Stomach (tissue), 9 donors: ENCODE measurements around the gene LLCFC1. TPM values are rescaled to one million over a fixed set of nuclear protein-coding genes. Genes with fewer than 3 reads are reported as not detected.

ENCODE experiments used
- DNase-seq, 2 donors: peaks; one replicate each; pipeline versions ENCODE4 v3.0.0 to v3.0.0-alpha.2; 2013 to 2019
- H3K27ac ChIP-seq, 5 donors: fragments of 200-600 bp in 4 of 5; sonication (generic) in 4 of 5; one replicate each; pipeline ENCODE4 v1.5.1; 2013 to 2019; ENCODE audit warnings: mild to moderate bottlenecking in 1 of 5, moderate library complexity in 1 of 5
- H3K27me3 ChIP-seq, 3 donors: fragments of 200-600 bp; sonication (generic); one replicate each; pipeline ENCODE4 v1.5.1; 2017 to 2019; ENCODE audit warnings: mixed run types in 1 of 3
- H3K36me3 ChIP-seq, 4 donors: fragments of 200-600 bp; sonication (generic); 1 replicate in 3 of 4; 2 replicates in 1 of 4; pipeline ENCODE4 v1.5.1; 2016 to 2019
- H3K4me1 ChIP-seq, 4 donors: fragments of 200-600 bp; sonication (generic); one replicate each; pipeline ENCODE4 v1.5.1; 2016 to 2019
- H3K4me3 ChIP-seq, 4 donors: fragments of 200-600 bp; sonication (generic) in 3 of 4; one replicate each; pipeline ENCODE4 v1.5.1; 2016 to 2019; ENCODE audit warnings: mild to moderate bottlenecking in 1 of 4
- H3K9me3 ChIP-seq, 4 donors: fragments of 200-600 bp; sonication (generic); one replicate each; pipeline ENCODE4 v1.5.1; 2016 to 2019
- EP300 ChIP-seq: sonication (generic); formaldehyde crosslinking; IDR thresholded peaks from one replicate; pipeline ENCODE4 v1.6.1; 2017; ENCODE audit warnings: antibody characterized with exemption
- POLR2A ChIP-seq, 4 donors: fragments of 450-650 bp; IDR thresholded peaks; one replicate each; pipeline ENCODE4 v1.6.1; 2016; ENCODE audit warnings: antibody characterized with exemption in 4 of 4, control low read depth in 2 of 4, mild to moderate bottlenecking in 1 of 4, moderate library complexity in 1 of 4
- POLR2AphosphoS5 ChIP-seq, 3 donors: sonication (generic); formaldehyde crosslinking; IDR thresholded peaks; one replicate each; pipeline ENCODE4 v1.6.1; 2016; ENCODE audit warnings: antibody characterized with exemption in 3 of 3
- WGBS, 5 donors: extraction: QIAGEN DNeasy Blood & Tissue Kit in 3 of 5; methylation state at CpG; one replicate each; pipeline versions ENCODE4 v1.1.5 to v1.1.7; 2013 to 2018; 5-methylcytosine and 5-hydroxymethylcytosine counted together
- intact Hi-C: fragments of 100-400 bp; cut with DNase I; formaldehyde crosslinking; loops from one replicate; pipeline ENCODE4 v1.15.1; 2023; ENCODE audit warnings: low total_unique reads
- polyA plus RNA-seq, 3 donors: library from polyadenylated mRNA; stranded (reverse); fragments of 200-250 nt; gene quantifications; one replicate each; pipeline ENCODE4 v1.2.3, GENCODE V29; 2013
- total RNA-seq, 5 donors: library from RNA; depleted of rRNA; stranded (reverse); fragments of >200 nt; gene quantifications; one replicate each; pipeline versions ENCODE4 v1.1.0 to v1.2.3, GENCODE V29; 2014 to 2016
- TF ChIP-seq, protein P1 (sequence below), 7 experiments: fragments of 450-650 bp in 4 of 7; fragments of 200-600 bp in 3 of 7; sonication (generic) in 3 of 7; IDR thresholded peaks; one replicate each; pipeline ENCODE4 v1.5.1; 2016 to 2019; ENCODE audit warnings: antibody characterized with exemption in 7 of 7, control low read depth in 2 of 7, mild to moderate bottlenecking in 1 of 7
- donor health status: healthy with polysubstance abuse.
- donor health status: Bipolar disorder and iron deficiency.
- donor health status: healthy.

LLCFC1 gene
- total and polyA plus RNA-seq, 8 donors: 0.18 TPM; not detected in 7

DNA sequence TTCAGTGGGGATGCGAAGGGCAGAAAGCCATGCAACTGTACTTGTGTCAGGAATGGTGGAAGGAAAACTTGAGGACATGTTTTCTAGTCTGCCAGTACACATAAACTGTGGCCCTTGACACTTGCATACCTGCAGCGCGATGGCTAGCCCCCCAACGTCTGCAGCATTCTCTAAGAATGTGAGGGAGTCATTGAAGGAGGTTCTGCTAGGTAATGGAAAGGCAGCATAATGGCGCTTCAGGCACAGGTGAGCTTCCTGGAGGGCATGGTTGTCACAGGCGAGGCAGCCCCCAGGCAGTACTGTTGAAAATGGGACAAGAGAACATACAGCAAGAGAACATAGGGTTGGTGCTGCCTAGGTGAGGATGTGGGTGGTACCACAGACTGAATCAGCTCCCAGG, 3.5 kb downstream of the LLCFC1 start:
- Histone ChIP-seq H3K4me1 (no peaks in the 10 kb centered on the region), H3K27me3 (peaks cover 0 to 4% (median 0%) of the 10 kb centered on the region in 3 donors), H3K9me3 (no peaks in the 10 kb centered on the region), H3K27ac (no peak overlapping the region), H3K4me3 (no peak overlapping the region), H3K36me3 (no peaks in the 10 kb centered on the region)
- no peak for DNase-seq
- 84 to 94% (median 91%) methylated on average over 6 of the region's 6 CpGs for WGBS, 5 donors
- TF ChIP-seq EP300: no peak
- no peak for TF ChIP-seq POLR2A (IDR thresholded peaks at IDR 0.05)
- no peak for TF ChIP-seq POLR2AphosphoS5 (IDR thresholded peaks at IDR 0.05)
- TF ChIP-seq, protein P1, sequence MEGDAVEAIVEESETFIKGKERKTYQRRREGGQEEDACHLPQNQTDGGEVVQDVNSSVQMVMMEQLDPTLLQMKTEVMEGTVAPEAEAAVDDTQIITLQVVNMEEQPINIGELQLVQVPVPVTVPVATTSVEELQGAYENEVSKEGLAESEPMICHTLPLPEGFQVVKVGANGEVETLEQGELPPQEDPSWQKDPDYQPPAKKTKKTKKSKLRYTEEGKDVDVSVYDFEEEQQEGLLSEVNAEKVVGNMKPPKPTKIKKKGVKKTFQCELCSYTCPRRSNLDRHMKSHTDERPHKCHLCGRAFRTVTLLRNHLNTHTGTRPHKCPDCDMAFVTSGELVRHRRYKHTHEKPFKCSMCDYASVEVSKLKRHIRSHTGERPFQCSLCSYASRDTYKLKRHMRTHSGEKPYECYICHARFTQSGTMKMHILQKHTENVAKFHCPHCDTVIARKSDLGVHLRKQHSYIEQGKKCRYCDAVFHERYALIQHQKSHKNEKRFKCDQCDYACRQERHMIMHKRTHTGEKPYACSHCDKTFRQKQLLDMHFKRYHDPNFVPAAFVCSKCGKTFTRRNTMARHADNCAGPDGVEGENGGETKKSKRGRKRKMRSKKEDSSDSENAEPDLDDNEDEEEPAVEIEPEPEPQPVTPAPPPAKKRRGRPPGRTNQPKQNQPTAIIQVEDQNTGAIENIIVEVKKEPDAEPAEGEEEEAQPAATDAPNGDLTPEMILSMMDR (IDR thresholded peaks at IDR 0.05): no peak
- intact Hi-C loops: no loop called here

DNA sequence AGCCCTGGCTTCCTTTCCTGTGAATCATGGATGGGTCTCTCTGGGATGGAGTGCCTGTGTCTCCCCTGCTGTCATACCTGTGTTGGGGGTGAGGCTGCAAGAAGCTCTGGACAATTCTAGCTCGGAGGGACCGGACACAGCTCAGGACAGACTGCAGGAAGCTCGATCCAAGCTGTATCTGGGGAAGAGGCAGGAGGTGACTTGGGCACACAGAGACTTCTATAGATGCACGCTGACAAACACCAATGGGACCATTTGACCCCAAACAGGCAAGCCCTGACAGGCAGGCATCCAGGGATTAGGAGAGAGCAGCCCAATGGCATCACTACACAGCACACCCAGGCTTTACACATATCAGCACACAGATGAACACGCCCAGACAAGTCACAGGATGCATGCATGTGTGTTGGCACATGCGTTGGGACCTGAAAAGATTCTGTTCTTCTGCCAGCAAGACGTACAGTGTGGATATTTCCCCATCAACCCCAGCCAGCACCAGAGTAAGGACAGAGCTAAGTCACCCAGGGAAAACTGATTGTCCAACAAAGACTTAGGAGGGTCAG, 4.5 kb downstream of the LLCFC1 start:
- peak in 1 of 2 donors; percentile 13 for DNase-seq
- Histone ChIP-seq H3K4me1 (no peaks in the 10 kb centered on the region), H3K4me3 (no peak overlapping the region), H3K27ac (no peak overlapping the region), H3K9me3 (no peaks in the 10 kb centered on the region), H3K27me3 (peaks cover 0 to 4% (median 0%) of the 10 kb centered on the region in 3 donors), H3K36me3 (no peaks in the 10 kb centered on the region)
- 76 to 83% (median 80%) methylated on average over 7 of the region's 7 CpGs for WGBS, 5 donors
- intact Hi-C loops: no loop called here
- no peak for TF ChIP-seq POLR2A (IDR thresholded peaks at IDR 0.05)

DNA sequence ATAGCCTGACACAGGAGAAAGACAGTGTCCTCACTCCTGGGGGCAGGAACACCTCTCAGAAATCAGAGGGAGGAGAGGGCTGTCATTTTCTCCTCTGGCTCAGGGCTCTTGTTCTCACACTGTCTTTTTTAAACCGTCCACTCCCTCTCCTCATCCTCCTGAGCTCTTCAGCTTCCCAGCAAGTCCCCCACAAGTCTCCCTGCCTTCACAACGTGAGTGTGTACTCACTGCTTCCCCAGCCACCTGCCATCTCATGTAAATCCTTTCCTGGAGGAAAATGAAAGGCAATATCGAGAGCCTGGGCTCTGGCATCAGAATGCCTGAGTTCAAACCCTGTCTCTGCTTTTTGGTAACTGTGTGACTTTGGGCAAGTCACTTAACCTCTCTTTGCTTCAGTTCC, 5.7 kb downstream of the LLCFC1 start:
- DNase-seq: no peak
- Histone ChIP-seq H3K27ac (no peak overlapping the region), H3K9me3 (no peaks in the 10 kb centered on the region), H3K4me3 (no peak overlapping the region), H3K27me3 (peaks cover 0 to 4% (median 0%) of the 10 kb centered on the region in 3 donors), H3K36me3 (no peaks in the 10 kb centered on the region), H3K4me1 (no peaks in the 10 kb centered on the region)
- WGBS, 5 donors: 62 to 76% (median 74%) methylated on average over 3 of the region's 3 CpGs
- TF ChIP-seq, protein P1 (IDR thresholded peaks at IDR 0.05): no peak
- TF ChIP-seq POLR2A (IDR thresholded peaks at IDR 0.05) (no peak), EP300 (no peak), POLR2AphosphoS5 (IDR thresholded peaks at IDR 0.05) (no peak)
- intact Hi-C loops: no loop called here

DNA sequence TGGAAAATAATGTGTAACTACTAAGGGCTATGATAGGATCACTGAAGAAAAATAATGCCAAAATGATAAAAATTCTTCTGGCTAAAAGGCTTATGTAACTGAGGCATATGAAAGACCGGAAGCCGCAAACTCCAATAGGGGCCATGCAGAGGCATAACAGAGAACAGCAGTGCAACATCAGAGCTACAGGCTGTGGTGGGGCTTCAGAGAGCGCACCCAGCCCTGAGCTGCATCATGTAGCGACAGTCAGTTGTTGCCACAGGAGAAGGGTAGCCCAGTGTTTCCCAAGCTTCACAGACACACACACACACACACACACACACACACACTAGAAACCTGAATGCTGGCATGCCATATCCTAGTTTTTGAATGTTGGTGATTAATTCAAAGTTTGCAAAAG, 9.3 kb downstream of the LLCFC1 start:
- Histone ChIP-seq H3K4me1 (no peaks in the 10 kb centered on the region), H3K27me3 (peaks cover 0 to 4% (median 0%) of the 10 kb centered on the region in 3 donors), H3K36me3 (no peaks in the 10 kb centered on the region), H3K9me3 (no peaks in the 10 kb centered on the region), H3K27ac (no peak overlapping the region), H3K4me3 (no peak overlapping the region)
- 87 to 97% (median 95%) methylated on average over 4 of the region's 4 CpGs for WGBS, 5 donors
- DNase-seq: no peak
- intact Hi-C loops: no loop called here
- TF ChIP-seq, protein P1 (IDR thresholded peaks at IDR 0.05): no peak
- TF ChIP-seq POLR2AphosphoS5 (IDR thresholded peaks at IDR 0.05) (no peak), EP300 (no peak), POLR2A (IDR thresholded peaks at IDR 0.05) (no peak)

DNA sequence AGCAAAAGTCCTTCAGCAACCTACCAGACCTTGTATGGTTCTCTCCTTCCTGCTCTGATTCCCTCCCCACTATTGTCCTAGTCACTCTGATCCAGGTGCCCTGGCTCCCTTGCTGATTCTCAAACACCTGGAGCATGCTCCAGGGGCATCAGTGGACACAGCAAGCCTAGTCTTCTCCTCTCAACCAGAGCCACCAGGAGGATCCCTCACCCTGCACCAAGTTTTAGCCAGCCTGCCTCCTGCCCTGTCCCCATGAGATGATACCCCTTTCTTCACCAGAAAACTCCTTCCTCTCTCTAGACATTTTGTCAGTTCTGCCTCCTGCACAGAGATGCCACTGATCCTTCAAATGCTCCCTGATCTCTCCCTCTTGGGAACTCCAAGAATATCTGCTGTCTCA, 11.0 kb downstream of the LLCFC1 start:
- Histone ChIP-seq H3K27ac (no peak overlapping the region), H3K36me3 (no peaks in the 10 kb centered on the region), H3K4me1 (no peaks in the 10 kb centered on the region), H3K27me3 (no peaks in the 10 kb centered on the region), H3K4me3 (no peak overlapping the region), H3K9me3 (peaks cover 0 to 8% (median 5%) of the 10 kb centered on the region in 4 donors)
- peak in 1 of 2 donors; percentile 10 for DNase-seq
- TF ChIP-seq POLR2AphosphoS5 (IDR thresholded peaks at IDR 0.05) (no peak), EP300 (no peak)
- intact Hi-C loops: no loop called here
